GM12874 (cell line): ENCODE data around the gene EIPR1.

Source experiments
- CTCF ChIP-seq: IDR thresholded peaks from 2 replicates; pipeline ENCODE4 v1.5.1; 2011; ENCODE audit warnings: low read depth, mild to moderate bottlenecking, control low read depth, low read length, moderate library complexity; ENCODE audit not compliant: insufficient read depth

EIPR1 gene

GRCh38 chr2:3208179-3208578, 169.4 kb downstream of the EIPR1 start:
- TF ChIP-seq CTCF = no peak

GRCh38 chr2:3207091-3207491, 170.5 kb downstream of the EIPR1 start:
- no peak for TF ChIP-seq CTCF

- no peak for TF ChIP-seq CTCF
Observed at GRCh38 chr2:3205845-3206244, 171.8 kb downstream of the EIPR1 start.

GRCh38 chr2:3204031-3204821, 173.4 kb downstream of the EIPR1 start:
- no peak for TF ChIP-seq CTCF

- no peak for TF ChIP-seq CTCF
Observed at GRCh38 chr2:3203497-3204019, 174.1 kb downstream of the EIPR1 start.

GRCh38 chr2:3202926-3203325, 174.7 kb downstream of the EIPR1 start:
- no peak for TF ChIP-seq CTCF

- TF ChIP-seq CTCF = no peak
Observed at GRCh38 chr2:3201281-3201680, 176.3 kb downstream of the EIPR1 start.
